GM12865 (cell line): ENCODE data around the gene HSPA12B.
A peak's percentile ranks its signal among the peaks of the same experiment; 100 is the strongest.

ENCODE experiments used
- DNase-seq: peaks from one replicate; pipeline ENCODE4 v3.0.0; 2010; ENCODE audit warnings: low read depth
- H3K4me3 ChIP-seq: 2 replicates; pipeline ENCODE4 v1.5.1; 2011; ENCODE audit warnings: mild to moderate bottlenecking, low read depth, low read length, control low read depth
- TF ChIP-seq, protein P1 (sequence below): IDR thresholded peaks from 2 replicates; pipeline ENCODE4 v1.5.1; 2011; ENCODE audit warnings: low read length, control low read depth, low read depth, inconsistent platforms; ENCODE audit not compliant: insufficient read depth; ENCODE audit errors: missing control alignments

Gene HSPA12B, protein sequence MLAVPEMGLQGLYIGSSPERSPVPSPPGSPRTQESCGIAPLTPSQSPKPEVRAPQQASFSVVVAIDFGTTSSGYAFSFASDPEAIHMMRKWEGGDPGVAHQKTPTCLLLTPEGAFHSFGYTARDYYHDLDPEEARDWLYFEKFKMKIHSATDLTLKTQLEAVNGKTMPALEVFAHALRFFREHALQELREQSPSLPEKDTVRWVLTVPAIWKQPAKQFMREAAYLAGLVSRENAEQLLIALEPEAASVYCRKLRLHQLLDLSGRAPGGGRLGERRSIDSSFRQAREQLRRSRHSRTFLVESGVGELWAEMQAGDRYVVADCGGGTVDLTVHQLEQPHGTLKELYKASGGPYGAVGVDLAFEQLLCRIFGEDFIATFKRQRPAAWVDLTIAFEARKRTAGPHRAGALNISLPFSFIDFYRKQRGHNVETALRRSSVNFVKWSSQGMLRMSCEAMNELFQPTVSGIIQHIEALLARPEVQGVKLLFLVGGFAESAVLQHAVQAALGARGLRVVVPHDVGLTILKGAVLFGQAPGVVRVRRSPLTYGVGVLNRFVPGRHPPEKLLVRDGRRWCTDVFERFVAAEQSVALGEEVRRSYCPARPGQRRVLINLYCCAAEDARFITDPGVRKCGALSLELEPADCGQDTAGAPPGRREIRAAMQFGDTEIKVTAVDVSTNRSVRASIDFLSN

DNA sequence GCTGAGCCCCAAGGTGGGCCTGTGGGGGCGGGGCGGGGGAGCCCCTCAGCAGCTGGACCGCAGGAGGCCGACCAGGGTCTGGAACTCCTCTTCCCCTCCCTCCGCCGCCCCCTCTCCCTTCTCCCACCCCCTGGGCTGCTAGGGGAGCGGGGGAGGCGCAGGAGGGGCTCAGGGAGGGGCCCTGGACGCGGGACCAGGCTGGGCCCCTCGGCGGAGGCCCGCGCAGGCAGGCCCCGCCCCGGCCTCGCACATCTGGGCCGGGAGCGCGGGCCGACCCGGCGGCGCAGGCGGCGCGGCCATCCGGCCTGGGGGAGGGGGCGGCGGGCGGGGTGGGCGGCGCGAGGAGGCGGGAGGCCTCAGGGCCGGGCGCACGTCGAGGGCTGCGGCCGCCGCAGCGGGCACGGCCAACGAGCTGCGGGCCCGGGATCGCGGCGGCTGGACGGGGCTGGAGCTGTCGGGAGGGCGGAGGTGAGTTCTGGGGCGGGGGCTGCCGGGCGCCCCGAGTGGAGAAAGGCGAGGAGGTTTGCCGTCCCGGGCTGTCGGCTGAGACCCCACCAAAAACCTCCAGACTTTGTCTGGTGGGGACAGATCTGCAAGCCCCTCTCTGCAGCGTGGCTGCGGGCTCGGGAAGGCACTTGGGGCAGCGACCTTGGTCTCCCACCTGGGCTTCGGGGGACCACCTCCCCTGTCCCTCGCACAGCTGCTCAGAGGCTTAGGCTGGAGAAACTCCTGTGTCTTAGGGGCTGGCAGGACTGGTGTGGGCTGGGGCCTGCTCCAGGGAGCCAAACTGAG is at the start of gene HSPA12B:
HSPA12B (plus strand) TSS at position 359 of the 792 bp plus-strand sequence. CDS start 5,990 bp downstream, outside the sequence.
- no peak within 1 kb of the TSS for H3K4me3 ChIP-seq
- DNase-seq = no peak

DNA sequence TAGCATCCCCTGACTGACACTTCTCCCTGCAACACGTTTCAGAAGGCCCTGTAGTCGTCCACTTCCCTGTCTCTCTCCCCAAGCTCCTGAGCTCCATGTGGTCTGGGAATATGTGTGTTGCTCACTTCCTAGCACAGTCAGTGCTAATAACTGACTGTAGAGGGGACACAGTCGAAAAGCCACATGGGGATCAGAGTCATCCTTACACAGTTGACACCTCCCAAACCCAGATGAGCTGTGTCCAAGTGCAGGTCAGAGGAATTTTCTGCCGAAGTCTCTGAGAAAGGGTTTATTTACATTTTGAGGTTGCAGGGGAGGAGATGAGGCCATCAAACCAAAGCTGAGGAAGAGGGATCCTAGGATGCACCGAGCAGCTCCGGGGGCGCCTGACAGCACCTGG is 47.1 kb upstream of the HSPA12B start:
- no peak overlapping the region for H3K4me3 ChIP-seq
- TF ChIP-seq, protein P1, sequence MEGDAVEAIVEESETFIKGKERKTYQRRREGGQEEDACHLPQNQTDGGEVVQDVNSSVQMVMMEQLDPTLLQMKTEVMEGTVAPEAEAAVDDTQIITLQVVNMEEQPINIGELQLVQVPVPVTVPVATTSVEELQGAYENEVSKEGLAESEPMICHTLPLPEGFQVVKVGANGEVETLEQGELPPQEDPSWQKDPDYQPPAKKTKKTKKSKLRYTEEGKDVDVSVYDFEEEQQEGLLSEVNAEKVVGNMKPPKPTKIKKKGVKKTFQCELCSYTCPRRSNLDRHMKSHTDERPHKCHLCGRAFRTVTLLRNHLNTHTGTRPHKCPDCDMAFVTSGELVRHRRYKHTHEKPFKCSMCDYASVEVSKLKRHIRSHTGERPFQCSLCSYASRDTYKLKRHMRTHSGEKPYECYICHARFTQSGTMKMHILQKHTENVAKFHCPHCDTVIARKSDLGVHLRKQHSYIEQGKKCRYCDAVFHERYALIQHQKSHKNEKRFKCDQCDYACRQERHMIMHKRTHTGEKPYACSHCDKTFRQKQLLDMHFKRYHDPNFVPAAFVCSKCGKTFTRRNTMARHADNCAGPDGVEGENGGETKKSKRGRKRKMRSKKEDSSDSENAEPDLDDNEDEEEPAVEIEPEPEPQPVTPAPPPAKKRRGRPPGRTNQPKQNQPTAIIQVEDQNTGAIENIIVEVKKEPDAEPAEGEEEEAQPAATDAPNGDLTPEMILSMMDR = no peak
- DNase-seq = no peak

More for the DNA sequence above, at the start of gene HSPA12B:
- TF ChIP-seq, protein P1 = no peak

DNA sequence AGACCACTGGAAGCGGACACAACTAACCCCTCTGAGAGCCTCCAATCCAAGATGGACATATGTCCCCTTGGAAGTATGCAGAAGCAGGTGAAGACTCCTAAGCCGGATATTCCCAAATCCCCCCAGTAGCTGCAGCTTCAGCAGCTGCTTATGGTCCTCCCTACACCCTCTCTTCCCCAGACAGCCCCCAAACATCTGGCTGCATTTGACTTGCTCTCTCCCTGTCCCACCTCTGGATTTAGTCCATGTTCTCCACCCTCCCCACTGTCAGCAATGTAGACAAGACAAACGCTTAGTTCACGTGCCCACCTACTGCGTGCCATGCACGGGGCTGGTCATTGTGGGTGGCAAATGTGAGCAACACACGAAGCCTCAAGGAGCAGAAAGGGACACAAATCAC is 46.1 kb upstream of the HSPA12B start:
- TF ChIP-seq, protein P1 = no peak

DNA sequence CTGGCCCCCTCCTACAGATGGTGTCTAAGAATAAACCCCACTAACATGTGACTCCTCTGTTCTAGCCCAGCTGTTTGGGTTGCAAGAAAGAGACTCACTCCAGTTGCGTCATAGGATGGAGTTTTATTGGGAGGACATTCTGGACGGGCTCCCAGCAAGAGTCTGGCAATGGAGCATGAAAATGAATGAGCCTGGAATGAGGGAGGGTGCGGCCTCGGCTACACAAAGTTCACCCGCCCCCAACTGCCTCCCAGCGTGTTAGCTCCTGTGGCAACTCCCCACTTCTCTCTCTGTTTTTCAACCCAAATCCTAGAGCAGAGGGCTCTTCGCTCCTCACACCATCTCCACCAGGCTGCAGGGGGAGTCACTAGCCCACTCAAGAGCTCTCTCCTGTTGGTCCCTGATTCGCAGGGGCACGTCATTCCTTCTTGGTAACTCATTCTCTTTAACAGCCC is 45.6 kb upstream of the HSPA12B start:
- TF ChIP-seq, protein P1 = no peak
- no peak overlapping the region for H3K4me3 ChIP-seq
- no peak for DNase-seq

More for the DNA sequence above, 46.1 kb upstream of the HSPA12B start:
- DNase-seq = no peak
- H3K4me3 ChIP-seq = no peak overlapping the region

DNA sequence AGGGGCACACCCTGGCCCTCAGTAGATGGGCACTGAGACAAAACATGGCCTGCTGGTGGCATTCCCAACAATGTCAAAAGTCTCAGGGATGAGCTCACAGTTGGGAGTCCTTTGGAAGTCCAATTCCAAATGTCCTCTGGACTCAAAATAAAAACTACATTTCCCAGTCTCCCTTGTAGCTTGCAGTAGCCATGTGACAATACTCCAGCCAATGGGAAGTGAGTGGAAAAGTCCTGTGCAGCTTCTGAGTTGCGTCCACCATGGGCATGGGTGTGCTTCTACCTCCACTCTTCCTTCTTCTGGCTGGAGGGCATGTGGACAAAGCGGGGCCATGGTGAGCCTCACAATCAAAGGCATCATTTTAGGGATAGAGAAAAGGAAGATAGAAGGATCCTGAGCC is 44.8 kb upstream of the HSPA12B start:
- DNase-seq = peak; percentile 21
- H3K4me3 ChIP-seq = no peak overlapping the region
- TF ChIP-seq, protein P1 = no peak

DNA sequence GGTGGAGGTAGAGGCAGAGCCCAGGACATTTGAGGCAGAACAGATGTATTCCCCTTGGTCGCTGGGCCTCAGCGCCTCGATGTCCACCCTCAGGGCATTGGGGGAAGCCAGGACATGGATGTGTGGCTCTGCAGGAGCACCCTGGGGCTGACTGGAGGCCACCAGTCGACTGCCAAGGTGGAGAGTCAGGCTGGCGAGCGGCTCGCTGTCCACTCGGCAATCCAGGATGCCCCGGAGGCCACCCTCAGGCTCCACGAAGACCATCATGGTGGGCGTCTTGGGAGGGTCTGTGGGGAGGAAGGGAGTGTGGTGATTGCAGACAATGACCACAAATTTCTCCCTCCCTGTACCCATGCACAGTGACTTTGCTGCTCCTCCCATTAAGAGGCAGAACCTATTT is 42.5 kb upstream of the HSPA12B start:
- DNase-seq = no peak
- TF ChIP-seq, protein P1 = no peak
- H3K4me3 ChIP-seq = no peak overlapping the region
